ENCODE results near the gene DTNA.

- TF ChIP-seq CTCF (IDR thresholded peaks at IDR 0.05), result no peak
- no peak for TF ChIP-seq POLR2A (IDR thresholded peaks at IDR 0.05)
- TF ChIP-seq EP300 (IDR thresholded peaks at IDR 0.05), result no peak
- TF ChIP-seq POLR2AphosphoS5 (IDR thresholded peaks at IDR 0.05), result peak in 1 of 3 donors; percentile 3
Measured at GRCh38 chr18:34801774-34802173, 91.7 kb downstream of the DTNA start.
